Ovary (tissue), 3 donors: ENCODE measurements around the gene CASP6.

Experiments
- EP300 ChIP-seq: sonication (generic); formaldehyde crosslinking; IDR thresholded peaks from one replicate; pipeline ENCODE4 v1.6.1; 2017; ENCODE audit warnings: antibody characterized with exemption
- TF ChIP-seq, protein P1 (sequence below), 3 donors: fragments of 450-650 bp in 2 of 3; fragments of 200-600 bp in 1 of 3; IDR thresholded peaks; one replicate each; pipeline versions ENCODE4 v1.5.1 to v1.8.0; 2016 to 2022; ENCODE audit warnings: antibody characterized with exemption in 3 of 3, mild to moderate bottlenecking in 1 of 3
- donor health status: DM: no; HTN: no; CAD: no.

DNA sequence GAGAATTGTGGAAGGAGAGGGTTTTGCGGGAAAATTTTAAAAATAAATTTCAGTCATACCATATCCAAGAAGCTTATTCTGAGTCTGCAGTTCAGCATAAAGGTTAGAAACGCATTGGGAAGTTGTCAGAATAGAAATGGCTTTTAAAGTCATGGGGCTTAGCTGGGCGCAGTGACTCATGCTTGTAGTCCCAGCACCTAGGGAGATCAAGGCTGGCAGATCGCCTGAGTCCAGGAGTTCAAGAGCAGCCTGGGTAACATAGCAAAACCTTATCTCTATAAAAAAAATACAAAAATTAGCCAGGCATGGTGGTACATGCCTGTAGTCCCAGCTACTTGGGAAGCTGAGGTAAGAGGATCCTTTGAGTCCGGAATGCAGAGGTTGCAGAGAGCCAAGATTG is 30.5 kb upstream of the CASP6 start:
- TF ChIP-seq, protein P1, sequence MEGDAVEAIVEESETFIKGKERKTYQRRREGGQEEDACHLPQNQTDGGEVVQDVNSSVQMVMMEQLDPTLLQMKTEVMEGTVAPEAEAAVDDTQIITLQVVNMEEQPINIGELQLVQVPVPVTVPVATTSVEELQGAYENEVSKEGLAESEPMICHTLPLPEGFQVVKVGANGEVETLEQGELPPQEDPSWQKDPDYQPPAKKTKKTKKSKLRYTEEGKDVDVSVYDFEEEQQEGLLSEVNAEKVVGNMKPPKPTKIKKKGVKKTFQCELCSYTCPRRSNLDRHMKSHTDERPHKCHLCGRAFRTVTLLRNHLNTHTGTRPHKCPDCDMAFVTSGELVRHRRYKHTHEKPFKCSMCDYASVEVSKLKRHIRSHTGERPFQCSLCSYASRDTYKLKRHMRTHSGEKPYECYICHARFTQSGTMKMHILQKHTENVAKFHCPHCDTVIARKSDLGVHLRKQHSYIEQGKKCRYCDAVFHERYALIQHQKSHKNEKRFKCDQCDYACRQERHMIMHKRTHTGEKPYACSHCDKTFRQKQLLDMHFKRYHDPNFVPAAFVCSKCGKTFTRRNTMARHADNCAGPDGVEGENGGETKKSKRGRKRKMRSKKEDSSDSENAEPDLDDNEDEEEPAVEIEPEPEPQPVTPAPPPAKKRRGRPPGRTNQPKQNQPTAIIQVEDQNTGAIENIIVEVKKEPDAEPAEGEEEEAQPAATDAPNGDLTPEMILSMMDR (IDR thresholded peaks at IDR 0.05), result no peak
- no peak for TF ChIP-seq EP300
